BJ (cell line): ENCODE data around the gene ANTXR2. TPM values are rescaled to one million over a fixed set of nuclear protein-coding genes. Genes with fewer than 3 reads are reported as not detected.

Source experiments
- CTCF ChIA-PET: fragments of 350-600 bp; formaldehyde crosslinking; extraction: SDS; loops from one replicate; lab custom pipeline; 2021; ENCODE audit warnings: antibody characterized with exemption, inconsistent platforms; lab: Yijun Ruan, JAX
- POLR2A ChIA-PET: fragments of 300-600 bp; sonication (Branson Sonifier 250); formaldehyde crosslinking; extraction: SDS; loops from one replicate; lab custom pipeline; 2021; ENCODE audit warnings: antibody characterized with exemption; lab: Charles Lee
- DNase-seq: peaks from one replicate; pipeline ENCODE4 v3.0.0-alpha.2; 2011; ENCODE audit warnings: low read depth
- H3K27me3 ChIP-seq: 2 replicates; pipeline ENCODE4 v1.6.0; 2011; ENCODE audit warnings: low read length; ENCODE audit not compliant: control insufficient read depth, insufficient read depth
- H3K36me3 ChIP-seq: 2 replicates; pipeline ENCODE4 v1.5.1; 2011; ENCODE audit warnings: low read length; ENCODE audit not compliant: control insufficient read depth, insufficient read depth
- H3K4me3 ChIP-seq: 2 replicates; pipeline ENCODE4 v1.5.1; 2011; ENCODE audit warnings: low read depth, mild to moderate bottlenecking, control low read depth, low read length
- polyA plus RNA-seq: library from polyadenylated mRNA; depleted of rRNA; stranded (reverse); fragments of >200 nt; gene quantifications from 2 replicates; pipeline ENCODE4 v1.2.3, GENCODE V29; 2011
- TF ChIP-seq, protein P1 (sequence below): IDR thresholded peaks from 2 replicates; pipeline ENCODE4 v1.5.1; 2011; ENCODE audit warnings: low read depth, mild to moderate bottlenecking, control low read depth, inconsistent platforms, low read length, moderate library complexity; ENCODE audit not compliant: insufficient read depth

Gene ANTXR2
- polyA plus RNA-seq, 1 experiment: 18.9 TPM

DNA sequence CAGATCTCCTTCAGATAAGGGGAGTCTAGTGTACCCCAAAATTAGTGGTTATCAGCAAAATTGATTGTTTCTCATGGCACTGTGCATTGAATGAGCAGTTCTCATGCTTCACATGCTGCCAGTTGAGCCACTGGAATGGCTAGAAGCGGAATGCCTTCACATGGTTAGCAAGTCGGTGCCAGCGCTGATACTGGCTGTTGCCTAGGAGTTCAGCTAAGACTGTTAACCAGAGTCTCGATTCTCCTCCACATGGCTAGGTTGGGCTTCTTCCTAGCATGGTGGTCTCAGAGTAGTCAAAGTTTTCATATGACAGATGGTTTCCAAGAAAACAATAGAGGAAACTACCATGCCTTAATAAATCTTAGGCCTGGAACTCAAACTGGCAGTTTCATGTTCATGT is 12.2 kb downstream of the ANTXR2 start:
- Histone ChIP-seq H3K36me3 (peaks cover 7% of the 10 kb centered on the region), H3K27me3 (no peaks in the 10 kb centered on the region), H3K4me3 (no peak overlapping the region)
- ChIA-PET POLR2A (no interaction called here), CTCF (no interaction called here)
- TF ChIP-seq, protein P1, sequence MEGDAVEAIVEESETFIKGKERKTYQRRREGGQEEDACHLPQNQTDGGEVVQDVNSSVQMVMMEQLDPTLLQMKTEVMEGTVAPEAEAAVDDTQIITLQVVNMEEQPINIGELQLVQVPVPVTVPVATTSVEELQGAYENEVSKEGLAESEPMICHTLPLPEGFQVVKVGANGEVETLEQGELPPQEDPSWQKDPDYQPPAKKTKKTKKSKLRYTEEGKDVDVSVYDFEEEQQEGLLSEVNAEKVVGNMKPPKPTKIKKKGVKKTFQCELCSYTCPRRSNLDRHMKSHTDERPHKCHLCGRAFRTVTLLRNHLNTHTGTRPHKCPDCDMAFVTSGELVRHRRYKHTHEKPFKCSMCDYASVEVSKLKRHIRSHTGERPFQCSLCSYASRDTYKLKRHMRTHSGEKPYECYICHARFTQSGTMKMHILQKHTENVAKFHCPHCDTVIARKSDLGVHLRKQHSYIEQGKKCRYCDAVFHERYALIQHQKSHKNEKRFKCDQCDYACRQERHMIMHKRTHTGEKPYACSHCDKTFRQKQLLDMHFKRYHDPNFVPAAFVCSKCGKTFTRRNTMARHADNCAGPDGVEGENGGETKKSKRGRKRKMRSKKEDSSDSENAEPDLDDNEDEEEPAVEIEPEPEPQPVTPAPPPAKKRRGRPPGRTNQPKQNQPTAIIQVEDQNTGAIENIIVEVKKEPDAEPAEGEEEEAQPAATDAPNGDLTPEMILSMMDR: no peak
- DNase-seq: no peak

DNA sequence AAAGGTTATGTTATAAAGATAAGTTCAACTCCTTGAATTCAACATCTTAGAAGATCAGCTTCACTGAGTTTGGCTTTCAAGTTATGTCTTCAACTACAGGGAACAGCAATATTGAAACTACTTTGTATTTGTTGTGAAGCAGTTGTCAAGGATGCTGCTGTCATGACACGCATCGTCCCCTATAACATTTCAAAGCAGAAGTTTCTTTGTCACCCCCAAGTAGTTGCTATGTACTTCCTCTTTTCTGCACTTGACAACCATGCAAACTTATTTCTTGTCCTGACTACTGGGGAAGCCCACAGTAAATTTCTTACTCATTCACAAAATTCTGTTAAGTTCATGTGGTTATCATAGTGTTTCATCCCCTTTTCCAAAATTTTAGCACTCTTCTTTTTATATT is 14.3 kb downstream of the ANTXR2 start:
- POLR2A ChIA-PET: no interaction called here
- Histone ChIP-seq H3K27me3 (no peaks in the 10 kb centered on the region), H3K36me3 (peaks cover 7% of the 10 kb centered on the region), H3K4me3 (no peak overlapping the region)
- CTCF ChIA-PET: no interaction called here
- TF ChIP-seq, protein P1: no peak
- DNase-seq: no peak

GRCh38 chr4:80054375-80054774 is 18.7 kb downstream of the ANTXR2 start:
- DNase-seq: no peak
- peaks cover 5% of the 10 kb centered on the region; the same call in 1 of the 2 replicates for H3K36me3 ChIP-seq
- CTCF ChIA-PET: no interaction called here

GRCh38 chr4:80053140-80053910 is 19.7 kb downstream of the ANTXR2 start:
- ChIA-PET POLR2A (no interaction called here), CTCF (interaction anchor here (0.8 kb wide), 1 partner anchor 20 kb away, joined by 4 read pairs; the partner anchor contains the start of gene ANTXR2)
- H3K4me3 ChIP-seq: no peak overlapping the region
- no peaks in the 10 kb centered on the region for H3K27me3 ChIP-seq
- TF ChIP-seq, protein P1: no peak
- no peak for DNase-seq
- peaks cover 5% of the 10 kb centered on the region; the same call in 1 of the 2 replicates for H3K36me3 ChIP-seq

More at GRCh38 chr4:80054375-80054774, 18.7 kb downstream of the ANTXR2 start:
- TF ChIP-seq, protein P1: no peak
- POLR2A ChIA-PET: no interaction called here
- no peak overlapping the region for H3K4me3 ChIP-seq
- no peaks in the 10 kb centered on the region for H3K27me3 ChIP-seq

- DNase-seq: no peak
- TF ChIP-seq, protein P1: no peak
- POLR2A ChIA-PET: no interaction called here
- Histone ChIP-seq H3K27me3 (no peaks in the 10 kb centered on the region), H3K36me3 (peaks cover 5% of the 10 kb centered on the region), H3K4me3 (no peak overlapping the region)
- CTCF ChIA-PET: interaction anchor here (0.8 to 1.0 kb wide), 2 partner anchors 22 to 141 kb away, joined by 3 read pairs; no protein-coding TSS in a partner anchor
Measured at GRCh38 chr4:80049813-80050534, 23.1 kb downstream of the ANTXR2 start.
